ENCODE results near the gene SYCP2L. TPM values are rescaled to one million over a fixed set of nuclear protein-coding genes. Genes with fewer than 3 reads are reported as not detected.
"Not testable (repeated sequence)": the region's sequence is repeated elsewhere in the genome, so short reads cannot be mapped to it uniquely, and the experiment has no call there.

The SYCP2L gene
- total RNA-seq, 2 donors from 2014 or later = 0.63 to 1.4 TPM

DNA sequence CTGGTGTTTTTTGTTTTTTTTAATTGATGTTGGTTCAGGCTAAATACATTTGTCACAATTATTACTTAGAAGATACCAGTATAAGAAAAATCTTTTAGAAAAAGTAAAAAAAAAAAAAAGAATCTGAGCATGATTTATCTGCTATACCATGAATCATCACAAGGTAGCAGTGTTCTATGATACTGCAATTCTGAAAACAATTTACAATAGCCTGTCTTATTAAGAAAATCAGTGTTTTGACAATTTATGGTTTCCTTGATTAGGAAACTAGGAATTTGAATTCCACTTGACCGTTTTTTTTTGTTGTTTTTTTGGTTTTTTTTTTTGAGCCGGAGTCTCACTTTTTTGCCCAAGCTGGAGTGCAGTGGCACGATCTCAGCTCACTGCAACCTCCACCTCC lies 39.2 kb upstream of the SYCP2L start:
- no peak for ATAC-seq (ENCODE audit: insufficient number of reproducible peaks, low FRiP score, low read depth)
- H3K4me3 ChIP-seq = no peak overlapping the region
- TF ChIP-seq, protein P1, sequence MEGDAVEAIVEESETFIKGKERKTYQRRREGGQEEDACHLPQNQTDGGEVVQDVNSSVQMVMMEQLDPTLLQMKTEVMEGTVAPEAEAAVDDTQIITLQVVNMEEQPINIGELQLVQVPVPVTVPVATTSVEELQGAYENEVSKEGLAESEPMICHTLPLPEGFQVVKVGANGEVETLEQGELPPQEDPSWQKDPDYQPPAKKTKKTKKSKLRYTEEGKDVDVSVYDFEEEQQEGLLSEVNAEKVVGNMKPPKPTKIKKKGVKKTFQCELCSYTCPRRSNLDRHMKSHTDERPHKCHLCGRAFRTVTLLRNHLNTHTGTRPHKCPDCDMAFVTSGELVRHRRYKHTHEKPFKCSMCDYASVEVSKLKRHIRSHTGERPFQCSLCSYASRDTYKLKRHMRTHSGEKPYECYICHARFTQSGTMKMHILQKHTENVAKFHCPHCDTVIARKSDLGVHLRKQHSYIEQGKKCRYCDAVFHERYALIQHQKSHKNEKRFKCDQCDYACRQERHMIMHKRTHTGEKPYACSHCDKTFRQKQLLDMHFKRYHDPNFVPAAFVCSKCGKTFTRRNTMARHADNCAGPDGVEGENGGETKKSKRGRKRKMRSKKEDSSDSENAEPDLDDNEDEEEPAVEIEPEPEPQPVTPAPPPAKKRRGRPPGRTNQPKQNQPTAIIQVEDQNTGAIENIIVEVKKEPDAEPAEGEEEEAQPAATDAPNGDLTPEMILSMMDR (IDR thresholded peaks at IDR 0.05) = no peak
- no peak overlapping the region for H3K27ac ChIP-seq
- no peaks in the 10 kb centered on the region for H3K27me3 ChIP-seq (replicated peaks; ENCODE audit: insufficient read depth)
- peaks cover 2% of the 10 kb centered on the region for H3K36me3 ChIP-seq
- DNase-seq (ENCODE audit: low spot score) = no peak
- no peaks in the 10 kb centered on the region for H3K4me1 ChIP-seq (ENCODE audit: control insufficient read depth in 1 of 2, low read depth in 2 of 2)
- H3K9me3 ChIP-seq = no peaks in the 10 kb centered on the region

DNA sequence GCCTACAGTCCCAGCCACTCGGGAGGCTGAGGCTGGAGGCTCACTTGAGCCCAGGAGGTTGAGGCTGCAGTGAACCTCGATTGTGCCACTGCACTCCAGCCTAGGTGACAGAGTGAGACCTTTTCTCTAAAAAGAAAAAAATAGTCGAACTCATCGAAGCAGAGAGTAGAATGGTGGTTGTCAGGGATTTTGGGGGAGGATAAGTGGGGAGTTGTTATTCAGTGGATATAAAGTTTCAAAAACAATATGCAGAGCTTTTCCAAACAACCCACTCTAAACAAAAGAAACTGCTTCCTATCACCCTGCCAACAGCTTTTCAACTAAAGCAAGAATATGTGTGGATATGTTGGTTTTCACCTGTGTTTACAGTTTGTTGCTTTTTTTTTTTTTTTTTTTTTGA lies 37.0 kb upstream of the SYCP2L start:
- DNase-seq (ENCODE audit: low spot score) = no peak
- ATAC-seq (ENCODE audit: insufficient number of reproducible peaks, low FRiP score, low read depth) = no peak
- Histone ChIP-seq H3K4me3 (no peak overlapping the region), H3K27ac (no peak overlapping the region), H3K27me3 (replicated peaks; ENCODE audit: insufficient read depth) (no peaks in the 10 kb centered on the region), H3K4me1 (ENCODE audit: control insufficient read depth in 1 of 2, low read depth in 2 of 2) (no peaks in the 10 kb centered on the region), H3K36me3 (peaks cover 2% of the 10 kb centered on the region), H3K9me3 (peaks cover 10% of the 10 kb centered on the region)
- TF ChIP-seq, protein P1 (IDR thresholded peaks at IDR 0.05) = no peak

DNA sequence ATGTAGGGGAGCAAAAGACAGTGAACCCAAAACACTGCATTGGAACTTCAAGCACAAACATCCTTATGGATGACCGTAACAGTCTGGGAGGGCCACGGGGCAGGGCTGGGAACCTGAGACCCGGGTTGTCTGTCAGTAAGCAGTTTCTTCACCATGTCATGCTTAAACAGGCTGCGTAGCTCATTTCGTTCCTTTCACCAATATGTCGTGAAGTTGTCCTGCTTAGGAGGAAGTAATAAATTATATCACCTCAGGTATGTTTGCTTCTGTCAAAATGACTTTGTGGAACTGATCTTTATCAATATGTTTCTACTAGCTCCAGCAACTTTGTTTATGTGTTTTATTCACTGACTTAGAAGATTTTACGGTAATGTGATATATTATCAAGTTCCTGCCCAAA lies 36.1 kb upstream of the SYCP2L start:
- ATAC-seq (ENCODE audit: insufficient number of reproducible peaks, low FRiP score, low read depth) = no peak
- TF ChIP-seq, protein P1 (IDR thresholded peaks at IDR 0.05) = no peak
- no peak for DNase-seq (ENCODE audit: low spot score)
- Histone ChIP-seq H3K4me3 (no peak overlapping the region), H3K27me3 (replicated peaks; ENCODE audit: insufficient read depth) (no peaks in the 10 kb centered on the region), H3K4me1 (ENCODE audit: control insufficient read depth in 1 of 2, low read depth in 2 of 2) (no peaks in the 10 kb centered on the region), H3K9me3 (peaks cover 10% of the 10 kb centered on the region), H3K36me3 (peaks cover 2% of the 10 kb centered on the region), H3K27ac (no peak overlapping the region)

DNA sequence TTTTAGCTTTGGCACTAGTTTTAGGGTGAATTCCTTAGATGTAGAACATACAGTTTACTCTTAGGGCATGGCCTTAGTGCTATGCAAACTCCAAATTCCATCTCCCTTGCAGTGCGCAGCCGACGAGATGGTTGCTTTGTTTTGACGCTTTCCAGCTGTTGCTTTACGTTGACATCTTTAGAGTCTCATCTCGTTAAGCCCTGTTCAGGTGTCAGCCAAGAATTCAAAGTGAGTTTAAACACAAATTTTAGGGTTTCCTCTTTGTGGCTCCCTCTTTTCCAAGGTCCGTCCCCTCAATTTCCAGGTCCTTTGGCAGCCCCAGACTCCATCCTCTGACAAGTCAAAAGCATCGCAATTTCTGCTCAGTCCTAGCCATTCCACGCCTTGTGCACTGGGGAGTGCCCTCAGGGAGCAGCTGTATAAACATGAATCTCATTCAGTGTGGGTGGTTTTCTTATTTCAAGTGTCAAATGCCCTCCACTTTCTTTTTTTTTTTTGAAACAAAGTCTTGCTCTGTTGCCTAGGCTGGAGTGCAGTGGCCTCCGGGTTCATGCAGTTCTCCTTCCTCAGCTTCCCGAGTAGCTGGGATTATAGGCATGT lies 34.4 kb upstream of the SYCP2L start:
- DNase-seq (ENCODE audit: low spot score) = no peak
- no peaks in the 10 kb centered on the region for H3K4me1 ChIP-seq (ENCODE audit: control insufficient read depth in 1 of 2, low read depth in 2 of 2)
- TF ChIP-seq, protein P1 (IDR thresholded peaks at IDR 0.05) = no peak
- no peak overlapping the region for H3K4me3 ChIP-seq
- H3K27me3 ChIP-seq (replicated peaks; ENCODE audit: insufficient read depth) = no peaks in the 10 kb centered on the region
- H3K9me3 ChIP-seq = peaks cover 10% of the 10 kb centered on the region
- no peak for ATAC-seq (ENCODE audit: insufficient number of reproducible peaks, low FRiP score, low read depth)
- no peak overlapping the region for H3K27ac ChIP-seq
- H3K36me3 ChIP-seq = peaks cover 2% of the 10 kb centered on the region

DNA sequence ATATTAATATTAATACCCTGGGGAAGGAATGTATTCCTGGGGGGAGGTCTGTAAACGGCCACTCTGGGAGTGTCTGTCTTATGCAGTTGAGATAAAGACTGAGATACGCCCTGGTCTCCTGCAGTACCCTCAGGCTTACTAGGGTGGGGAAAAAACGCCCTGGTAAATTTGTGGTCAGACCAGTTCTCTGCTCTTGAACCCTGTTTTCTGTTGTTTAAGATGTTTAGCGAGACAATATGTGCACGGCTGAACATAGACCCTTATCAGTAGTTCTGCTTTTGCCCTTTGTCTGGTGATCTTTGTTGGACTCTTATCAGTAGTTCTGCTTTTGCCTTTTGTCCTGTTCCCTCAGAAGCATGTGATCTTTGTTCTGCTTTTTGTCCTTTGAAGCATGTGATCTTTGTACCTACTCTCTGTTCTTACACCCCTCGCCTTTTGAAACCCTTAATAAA lies 33.0 kb upstream of the SYCP2L start:
- H3K4me1 ChIP-seq (ENCODE audit: control insufficient read depth in 1 of 2, low read depth in 2 of 2); H3K27ac ChIP-seq; H3K4me3 ChIP-seq; DNase-seq (ENCODE audit: low spot score); H3K27me3 ChIP-seq (replicated peaks; ENCODE audit: insufficient read depth); ATAC-seq (ENCODE audit: insufficient number of reproducible peaks, low FRiP score, low read depth); H3K36me3 ChIP-seq: not testable (repeated sequence)
- H3K9me3 ChIP-seq = peaks cover 10% of the 10 kb centered on the region
